SH-SY5Y (cell line): Measurements from ENCODE around the gene OMP.

Source experiments
- GATA2 ChIP-seq: IDR thresholded peaks from 2 replicates; pipeline ENCODE4 v1.6.1; 2011; ENCODE audit warnings: mild to moderate bottlenecking, low read depth, low read length
- GATA3 ChIP-seq: IDR thresholded peaks from 2 replicates; pipeline ENCODE4 v1.6.1; 2011; ENCODE audit warnings: low read depth, mild to moderate bottlenecking, low read length, moderate library complexity

DNA sequence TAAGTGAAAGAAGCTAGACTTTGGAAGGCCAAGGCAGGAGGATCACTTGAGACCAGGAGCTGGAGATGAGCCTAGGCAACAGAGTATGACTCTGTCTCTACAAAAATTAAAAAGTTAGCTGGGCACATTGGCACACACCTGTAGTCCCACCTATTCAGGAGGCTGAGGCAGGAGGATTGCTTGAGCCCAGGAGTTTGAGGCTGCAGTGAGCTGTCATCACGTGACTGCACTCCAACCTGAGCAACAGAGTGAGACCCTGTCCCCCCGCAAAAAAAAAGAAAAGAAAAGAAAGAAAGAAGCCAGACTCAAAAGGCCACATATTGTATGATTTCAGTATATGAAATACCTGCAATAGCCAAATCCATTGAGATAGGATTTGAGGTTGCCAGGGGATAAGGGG lies 43.7 kb upstream of the OMP start:
- TF ChIP-seq GATA3: no peak
- TF ChIP-seq GATA2: no peak
